ENCODE results near the gene FUBP1.
"Not testable (repeated sequence)": the region's sequence is repeated elsewhere in the genome, so short reads cannot be mapped to it uniquely, and the experiment has no call there.

The FUBP1 gene

GRCh38 chr1:77940921-77941570 is 37.8 kb downstream of the FUBP1 start:
- no peak for DNase-seq

GRCh38 chr1:77938651-77939050 is 40.2 kb downstream of the FUBP1 start:
- DNase-seq, result no peak

- DNase-seq, result no peak
These were observed 49.1 kb downstream of the FUBP1 start for GRCh38 chr1:77929806-77930205.

- DNase-seq, result no peak
These were observed 51.5 kb downstream of the FUBP1 start for GRCh38 chr1:77927414-77927813.

GRCh38 chr1:77926561-77927357 is 52.1 kb downstream of the FUBP1 start:
- peak; percentile 54 for DNase-seq

DNA sequence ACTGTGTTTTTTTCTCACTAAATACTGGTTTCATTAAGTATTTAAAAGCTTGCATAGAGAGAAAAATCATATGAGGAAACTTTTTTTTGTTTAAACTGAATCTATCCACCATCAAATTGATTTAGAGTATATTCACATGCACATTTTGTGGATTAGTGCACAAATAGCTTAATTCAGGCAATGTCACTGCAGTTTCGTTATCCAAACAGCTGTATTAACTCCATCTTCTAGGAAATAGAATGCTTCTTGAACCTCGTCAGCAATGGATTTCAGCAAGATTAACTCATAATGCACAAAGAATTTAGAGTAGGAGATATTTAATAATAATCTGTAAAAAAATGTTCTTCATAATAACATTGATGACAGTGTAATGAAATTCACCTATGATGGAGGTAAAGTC is 52.9 kb downstream of the FUBP1 start:
- DNase-seq, result no peak

DNA sequence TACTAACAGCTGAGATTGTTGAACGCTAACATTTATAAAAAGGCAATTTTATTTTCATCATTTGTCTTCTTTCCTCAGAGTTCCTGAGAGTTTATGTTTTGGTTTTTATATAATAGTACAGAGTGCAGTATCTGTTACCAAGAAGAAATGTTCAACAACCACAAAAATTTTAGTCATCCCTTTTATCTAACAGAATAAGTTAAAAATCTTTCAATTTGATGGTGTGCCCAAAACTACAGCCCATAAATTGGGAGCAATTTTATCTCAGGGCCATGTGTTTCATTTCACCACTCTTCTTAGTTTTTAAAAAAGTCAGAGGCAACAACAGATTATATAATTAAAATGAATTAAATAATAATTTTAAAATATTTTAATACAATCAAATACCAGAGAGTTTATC is 53.4 kb downstream of the FUBP1 start:
- no peak for DNase-seq

GRCh38 chr1:77918918-77919317 is 60.0 kb downstream of the FUBP1 start:
- DNase-seq, result not testable (repeated sequence)

- no peak for DNase-seq
These were observed 68.8 kb downstream of the FUBP1 start for GRCh38 chr1:77910116-77910515.

GRCh38 chr1:77906624-77907023 is 72.2 kb downstream of the FUBP1 start:
- no peak for DNase-seq

GRCh38 chr1:77906019-77906545 is 72.8 kb downstream of the FUBP1 start:
- DNase-seq, result no peak

- no peak for DNase-seq
These were observed 73.3 kb downstream of the FUBP1 start for GRCh38 chr1:77905603-77906002.

- DNase-seq, result peak; percentile 22
These were observed 78.1 kb downstream of the FUBP1 start for GRCh38 chr1:77900687-77901293.

- no peak for DNase-seq
These were observed 79.1 kb downstream of the FUBP1 start for GRCh38 chr1:77899647-77900320.

Data from activated CD4-positive, alpha-beta T cell treated with anti-CD3 and anti-CD28 coated beads, Interleukin-2, amount 50 U/mL, for 16 hours (primary cell).